GM18873 (cell line): ENCODE data around the gene CYP1A1.
"Not testable (repeated sequence)": the region's sequence is repeated elsewhere in the genome, so short reads cannot be mapped to it uniquely, and the experiment has no call there.

ENCODE experiments used
- ATAC-seq: cut with Tn5 transposase; IDR thresholded peaks from one replicate; pipeline ENCODE4 v1.9.1; 2021; ENCODE audit warnings: mild to moderate bottlenecking, moderate library complexity, moderate number of reproducible peaks; ENCODE audit not compliant: unreplicated experiment, low FRiP score

CYP1A1 gene

DNA sequence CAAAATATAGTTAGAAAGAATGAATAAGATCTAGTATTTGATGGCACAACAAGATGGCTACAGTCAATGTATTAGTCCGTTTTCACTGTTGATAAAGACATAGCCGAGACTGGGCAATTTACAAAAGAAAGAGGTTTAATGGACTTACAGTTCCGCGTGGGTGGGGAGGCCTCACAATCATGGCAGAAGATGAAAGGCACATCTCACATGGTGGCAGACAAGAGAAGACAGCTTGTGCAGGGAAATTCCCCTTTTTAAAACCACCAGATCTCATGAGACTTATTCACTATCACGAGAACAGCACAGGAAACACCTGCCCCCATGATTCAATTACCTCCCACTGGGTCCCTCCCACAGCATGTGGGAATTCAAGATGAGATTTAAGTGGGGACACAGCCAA, 12.9 kb upstream of the CYP1A1 start:
- ATAC-seq, result not testable (repeated sequence)

- no peak for ATAC-seq
These were observed 10.0 kb upstream of the CYP1A1 start for GRCh38 chr15:74735305-74735704.

- ATAC-seq, result no peak
These were observed 7.9 kb upstream of the CYP1A1 start for GRCh38 chr15:74733269-74733668.

GRCh38 chr15:74732846-74733245, 7.5 kb upstream of the CYP1A1 start:
- no peak for ATAC-seq

GRCh38 chr15:74730619-74731316, 5.4 kb upstream of the CYP1A1 start:
- ATAC-seq, result no peak

GRCh38 chr15:74729372-74729771, 4.0 kb upstream of the CYP1A1 start:
- not testable (repeated sequence) for ATAC-seq

GRCh38 chr15:74728699-74729098, 3.4 kb upstream of the CYP1A1 start:
- ATAC-seq, result not testable (repeated sequence)

DNA sequence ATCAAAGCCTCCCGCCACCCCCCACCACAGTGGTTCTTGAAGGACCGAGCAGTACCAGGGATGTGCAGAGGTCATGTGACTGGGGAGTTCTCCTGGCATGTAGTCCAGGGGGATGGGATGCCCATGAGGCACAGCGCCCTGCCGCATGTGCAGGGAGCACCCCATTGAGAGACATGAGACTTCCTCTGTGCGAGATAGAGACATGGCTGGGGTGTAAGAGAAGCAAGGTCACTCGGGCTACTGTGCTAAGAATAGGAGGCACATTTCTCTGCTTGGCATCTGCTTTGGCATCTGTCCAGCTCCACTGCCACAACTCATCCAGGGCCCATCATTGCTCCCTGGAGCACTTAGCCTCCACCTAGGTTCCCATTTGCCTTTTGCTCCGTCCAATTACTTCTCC, 2.4 kb upstream of the CYP1A1 start:
- ATAC-seq, result no peak

DNA sequence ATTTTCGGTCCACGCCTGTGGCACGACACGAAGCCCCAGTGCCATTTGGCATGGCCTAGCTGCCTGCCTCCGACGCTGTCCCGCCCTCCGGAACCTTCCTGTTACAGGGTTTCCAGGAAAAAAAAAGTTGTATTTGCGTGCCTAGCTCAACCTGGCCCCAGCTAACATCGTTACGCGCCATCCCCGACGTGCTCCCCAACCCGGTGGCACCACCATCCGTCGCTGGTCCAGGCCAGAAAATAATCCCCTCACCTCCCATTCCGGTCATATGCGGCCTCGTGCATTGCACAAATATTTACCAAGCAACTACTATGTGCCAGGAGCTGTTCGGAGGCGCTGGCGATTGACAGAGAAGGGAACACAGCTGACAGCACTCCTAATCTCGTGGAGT, 1.4 kb upstream of the CYP1A1 start:
- ATAC-seq, result no peak

DNA sequence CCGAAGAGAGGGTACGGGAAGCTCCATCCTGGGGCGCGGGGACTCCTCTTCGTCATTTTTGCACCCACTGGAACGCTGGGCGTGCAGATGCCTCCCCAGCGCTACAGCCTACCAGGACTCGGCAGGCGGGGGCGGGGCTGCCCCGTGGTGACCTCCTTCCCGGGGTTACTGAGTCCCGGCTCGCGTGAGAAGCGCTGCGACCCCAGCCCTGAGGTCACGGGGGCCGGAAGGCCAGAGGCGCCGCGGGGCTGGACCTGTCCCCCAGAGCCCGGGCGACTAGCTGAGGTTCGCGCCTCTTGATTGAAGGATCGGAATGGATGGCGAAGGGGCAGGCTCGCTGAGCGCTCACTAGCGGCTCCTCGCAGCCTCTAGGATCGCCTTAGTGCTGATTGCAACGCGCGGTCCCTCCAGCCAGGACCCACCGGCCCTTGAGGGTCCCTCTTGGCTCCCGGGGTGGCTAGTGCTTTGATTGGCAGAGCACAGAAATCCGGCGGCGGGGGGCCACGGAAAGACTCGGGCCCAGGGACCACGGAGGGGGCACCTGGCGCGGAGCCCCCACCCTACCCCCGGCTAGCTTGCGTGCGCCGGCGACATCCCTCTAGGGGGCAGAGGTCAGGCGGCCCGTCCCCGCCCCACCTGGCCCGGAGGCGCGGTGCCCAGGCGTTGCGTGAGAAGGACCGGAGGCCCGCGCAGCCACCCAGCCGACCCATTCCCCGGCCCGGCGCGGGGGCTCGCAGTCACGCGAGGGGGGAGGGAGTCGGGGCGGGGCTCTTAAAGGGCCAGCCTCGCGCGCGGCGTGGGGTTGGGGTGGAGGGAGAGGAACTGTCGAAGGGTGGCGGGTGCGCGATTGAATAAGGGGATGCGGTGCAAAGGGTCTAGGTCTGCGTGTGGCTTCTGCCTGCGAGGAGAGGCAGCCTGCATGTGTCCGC, 781 bp upstream of the CYP1A1 start:
- no peak for ATAC-seq

GRCh38 chr15:74724570-74725224, 631 bp downstream of the CYP1A1 start:
- ATAC-seq, result no peak

GRCh38 chr15:74723754-74724334, 1.5 kb downstream of the CYP1A1 start:
- ATAC-seq, result no peak

- no peak for ATAC-seq
These were observed 2.1 kb downstream of the CYP1A1 start for GRCh38 chr15:74723187-74723586.

- ATAC-seq, result no peak
These were observed 2.7 kb downstream of the CYP1A1 start for GRCh38 chr15:74722591-74722990.

GRCh38 chr15:74716651-74717050, 8.7 kb downstream of the CYP1A1 start:
- ATAC-seq, result no peak

- ATAC-seq, result no peak
These were observed 13.0 kb downstream of the CYP1A1 start for GRCh38 chr15:74712311-74712710.

GRCh38 chr15:74710319-74711094, 14.8 kb downstream of the CYP1A1 start:
- no peak for ATAC-seq

- no peak for ATAC-seq
These were observed 15.4 kb downstream of the CYP1A1 start for GRCh38 chr15:74709892-74710291.

GRCh38 chr15:74709011-74709410, 16.3 kb downstream of the CYP1A1 start:
- no peak for ATAC-seq

- ATAC-seq, result no peak
These were observed 28.5 kb downstream of the CYP1A1 start for GRCh38 chr15:74696808-74697207.
